Suprapubic skin (tissue), 4 donors: Measurements from ENCODE around the gene CERS2. TPM values are rescaled to one million over a fixed set of nuclear protein-coding genes. Genes with fewer than 3 reads are reported as not detected.

ENCODE experiments used
- DNase-seq, 2 donors: peaks; one replicate each; pipeline ENCODE4 v3.0.0-alpha.2; 2019; ENCODE audit warnings: low spot score in 2 of 2
- H3K27ac ChIP-seq: fragments of 200-600 bp; sonication (generic); one replicate; pipeline ENCODE4 v1.5.1; 2019
- H3K27me3 ChIP-seq: fragments of 200-600 bp; sonication (generic); one replicate; pipeline ENCODE4 v1.5.1; 2019
- H3K36me3 ChIP-seq: fragments of 200-600 bp; sonication (generic); one replicate; pipeline ENCODE4 v1.5.1; 2019
- H3K4me1 ChIP-seq: fragments of 200-600 bp; sonication (generic); one replicate; pipeline ENCODE4 v1.5.1; 2019
- H3K4me3 ChIP-seq: fragments of 200-600 bp; sonication (generic); one replicate; pipeline ENCODE4 v1.5.1; 2019; ENCODE audit warnings: mild to moderate bottlenecking
- H3K9me3 ChIP-seq: fragments of 200-600 bp; sonication (generic); one replicate; pipeline ENCODE4 v1.5.1; 2019
- CTCF ChIP-seq, 2 donors: fragments of 200-600 bp in 1 of 2; fragments of 450-650 bp in 1 of 2; sonication (generic) in 1 of 2; IDR thresholded peaks; one replicate each; pipeline ENCODE4 v1.5.1; 2016 to 2019; ENCODE audit warnings: antibody characterized with exemption in 2 of 2, mild to moderate bottlenecking in 1 of 2, moderate library complexity in 1 of 2
- EP300 ChIP-seq: sonication (generic); formaldehyde crosslinking; IDR thresholded peaks from one replicate; pipeline ENCODE4 v1.6.1; 2017; ENCODE audit warnings: antibody characterized with exemption
- POLR2A ChIP-seq, 2 donors: fragments of 450-650 bp; IDR thresholded peaks; one replicate each; pipeline ENCODE4 v1.6.1; 2017; ENCODE audit warnings: antibody characterized with exemption in 2 of 2, mild to moderate bottlenecking in 2 of 2, moderate library complexity in 2 of 2
- POLR2AphosphoS5 ChIP-seq, 3 donors: sonication (generic); formaldehyde crosslinking; IDR thresholded peaks; one replicate each; pipeline ENCODE4 v1.6.1; 2017; ENCODE audit warnings: antibody characterized with exemption in 3 of 3
- WGBS: methylation state at CpG from one replicate; pipeline ENCODE4 v1.1.5; 2018; 5-methylcytosine and 5-hydroxymethylcytosine counted together
- total RNA-seq, 4 donors: library from RNA; depleted of rRNA; stranded (reverse); fragments of >200 nt; gene quantifications; one replicate each; pipeline ENCODE4 v1.1.0, GENCODE V29; 2016

Gene CERS2
- total RNA-seq, 4 donors from 2014 or later = 46.5 to 57.9 (median 51.4) TPM

GRCh38 chr1:150922519-150922975, 52.1 kb downstream of the CERS2 start:
- Histone ChIP-seq H3K9me3 (no peaks in the 10 kb centered on the region), H3K4me1 (peaks cover 24% of the 10 kb centered on the region), H3K4me3 (no peak overlapping the region), H3K36me3 (peaks cover 1% of the 10 kb centered on the region), H3K27ac (no peak overlapping the region), H3K27me3 (no peaks in the 10 kb centered on the region)
- 29% methylated on average over 2 of the region's 2 CpGs for WGBS
- TF ChIP-seq CTCF (IDR thresholded peaks at IDR 0.05) (peak; percentile 58 to 69), EP300 (no peak)
- DNase-seq = peak; percentile 78 to 82

GRCh38 chr1:150917387-150917786, 57.2 kb downstream of the CERS2 start:
- TF ChIP-seq CTCF (IDR thresholded peaks at IDR 0.05) (no peak), EP300 (no peak), POLR2AphosphoS5 (IDR thresholded peaks at IDR 0.05) (no peak), POLR2A (IDR thresholded peaks at IDR 0.05) (no peak)
- peaks cover 4% of the 10 kb centered on the region for H3K4me1 ChIP-seq
- H3K27ac ChIP-seq = no peak overlapping the region
- DNase-seq = no peak
- no peak overlapping the region for H3K4me3 ChIP-seq
- H3K36me3 ChIP-seq = no peaks in the 10 kb centered on the region
- WGBS = 85% methylated on average over 5 of the region's 7 CpGs
- no peaks in the 10 kb centered on the region for H3K27me3 ChIP-seq
- no peaks in the 10 kb centered on the region for H3K9me3 ChIP-seq

Other genes starting within 250 kb of the CERS2 start
- gene CTSS, start 209.1 kb downstream of the CERS2 start, total RNA-seq = 10 to 100 TPM in 3 of 4 donors, 1 to 10 TPM in 1; 6.7 to 21.7 (median 15.5) TPM
- gene CTSK, start 166.6 kb downstream of the CERS2 start, total RNA-seq = 10 to 100 TPM; 46.3 to 98.0 (median 64.2) TPM
- gene ARNT, start 98.2 kb downstream of the CERS2 start, total RNA-seq = 10 to 100 TPM; 32.7 to 79.0 (median 41.7) TPM
- gene CTXND2, start 87.7 kb downstream of the CERS2 start, total RNA-seq = not detected
- gene SETDB1, start 48.5 kb downstream of the CERS2 start, total RNA-seq = 10 to 100 TPM; 25.0 to 61.9 (median 38.5) TPM
- gene ANXA9, start 7.5 kb upstream of the CERS2 start, total RNA-seq = 10 to 100 TPM; 17.6 to 67.5 (median 45.8) TPM
- 10 to 100 TPM; 31.7 to 59.1 (median 35.8) TPM for gene MINDY1, start 32.1 kb upstream of the CERS2 start, total RNA-seq
- 10 to 100 TPM; 16.5 to 24.2 (median 20.4) TPM for gene PRUNE1, start 33.6 kb upstream of the CERS2 start, total RNA-seq
- gene BNIPL, start 61.8 kb upstream of the CERS2 start, total RNA-seq = 100 to 1,000 TPM; 196 to 492 (median 251) TPM
- 1 to 10 TPM; 2.7 to 4.7 (median 3.9) TPM for gene C1orf56, start 72.9 kb upstream of the CERS2 start, total RNA-seq
- 100 to 1,000 TPM; 109 to 122 (median 115) TPM for gene CDC42SE1, start 84.8 kb upstream of the CERS2 start, total RNA-seq
- gene MLLT11, start 85.6 kb upstream of the CERS2 start, total RNA-seq = 1 to 10 TPM in 3 of 4 donors, under 1 TPM in 1; 0.24 to 1.5 (median 1.2) TPM
- gene GABPB2, start 95.9 kb upstream of the CERS2 start, total RNA-seq = 10 to 100 TPM; 16.2 to 20.6 (median 18.1) TPM
- gene SEMA6C, start 171.8 kb upstream of the CERS2 start, total RNA-seq = 10 to 100 TPM in 3 of 4 donors, 1 to 10 TPM in 1; 5.5 to 19.0 (median 14.9) TPM
- gene TNFAIP8L2, start 181.8 kb upstream of the CERS2 start, total RNA-seq = 1 to 10 TPM; 1.0 to 2.5 (median 1.5) TPM
- gene LYSMD1, start 191.1 kb upstream of the CERS2 start, total RNA-seq = 10 to 100 TPM in 3 of 4 donors, 1 to 10 TPM in 1; 8.4 to 15.2 (median 12.5) TPM
- 10 to 100 TPM; 29.6 to 40.6 (median 35.4) TPM for gene SCNM1, start 191.3 kb upstream of the CERS2 start, total RNA-seq
- gene TMOD4, start 201.1 kb upstream of the CERS2 start, total RNA-seq = not detected
- 10 to 100 TPM; 17.2 to 30.8 (median 26.8) TPM for gene VPS72, start 215.4 kb upstream of the CERS2 start, total RNA-seq
- gene PIP5K1A, start 223.7 kb upstream of the CERS2 start, total RNA-seq = 100 to 1,000 TPM in 1 of 4 donors, 10 to 100 TPM in 3; 41.6 to 120 (median 51.6) TPM